Stimulated activated naive B cell treated with anti-CD40 and anti-IgM and Interleukin-4, amounts not matched to agents 10 μg/mL and 1 μg/mL and 100 μg/mL, for 72 hours (primary cell): ENCODE results near the gene ASTL.
"Not testable (repeated sequence)": the region's sequence is repeated elsewhere in the genome, so short reads cannot be mapped to it uniquely, and the experiment has no call there.

ENCODE experiments used
- ATAC-seq, 2 donors: fragments of 150-1000 bp; cut with Tn5 transposase; replicated peaks; 2 replicates each; pipeline ENCODE4 v1.10.0; 2021; ENCODE audit warnings: moderate library complexity in 1 of 2
- DNase-seq: peaks from one replicate; pipeline ENCODE4 v3.0.0; 2021
- H3K27ac Mint-ChIP-seq: one replicate; pipeline ENCODE4 v1.8.0; 2022; ENCODE audit warnings: mild to moderate bottlenecking, mixed read lengths
- H3K27me3 Mint-ChIP-seq, 2 donors: one replicate each; pipeline ENCODE4 v1.8.0; 2022; ENCODE audit warnings: mixed read lengths in 2 of 2
- H3K36me3 Mint-ChIP-seq, 2 donors: one replicate each; pipeline ENCODE4 v1.8.0; 2022; ENCODE audit warnings: mixed read lengths in 2 of 2, mild to moderate bottlenecking in 1 of 2
- H3K4me1 Mint-ChIP-seq, 2 donors: one replicate each; pipeline ENCODE4 v1.8.0; 2022; ENCODE audit warnings: mixed read lengths in 2 of 2, mild to moderate bottlenecking in 1 of 2
- H3K4me3 Mint-ChIP-seq, 2 donors: one replicate each; pipeline ENCODE4 v1.8.0; 2022; ENCODE audit warnings: mild to moderate bottlenecking in 2 of 2, mixed read lengths in 2 of 2, moderate library complexity in 1 of 2
- H3K9me3 Mint-ChIP-seq, 2 donors: one replicate each; pipeline ENCODE4 v1.8.0; 2022; ENCODE audit warnings: mixed read lengths in 2 of 2, mild to moderate bottlenecking in 1 of 2

Gene ASTL

GRCh38 chr2:96145848-96146152 lies 7.5 kb upstream of the ASTL start:
- Mint-ChIP-seq H3K36me3 (peaks cover 27 to 32% of the 10 kb centered on the region in 2 donors), H3K27me3 (no peaks in the 10 kb centered on the region), H3K4me1 (peaks cover 57 to 89% of the 10 kb centered on the region in 2 donors), H3K4me3 (peak overlapping the region; percentile 89 to 98), H3K9me3 (no peaks in the 10 kb centered on the region), H3K27ac (peak overlapping the region; percentile 94)
- no peak for DNase-seq
- no peak for ATAC-seq

- ATAC-seq (peak; percentile 61 to 68), DNase-seq (peak; percentile 96)
- peak within 1 kb of the TSS; percentile 97 to 98 for H3K4me3 Mint-ChIP-seq
- H3K36me3 Mint-ChIP-seq = peaks cover 27 to 32% of the 10 kb centered on the region in 2 donors
- H3K27me3 Mint-ChIP-seq = no peaks in the 10 kb centered on the region
- no peaks in the 10 kb centered on the region for H3K9me3 Mint-ChIP-seq
- peak within 1 kb of the TSS; percentile 96 for H3K27ac Mint-ChIP-seq
- peaks cover 55 to 84% of the 10 kb centered on the region in 2 donors for H3K4me1 Mint-ChIP-seq
Observed at GRCh38 chr2:96145036-96145847, 6.9 kb upstream of the ASTL start, which contains the start of gene DUSP2. Gene DUSP2 (minus strand): TSS chr2:96145440. CDS start chr2:96145354, 86 bp downstream.

DNA sequence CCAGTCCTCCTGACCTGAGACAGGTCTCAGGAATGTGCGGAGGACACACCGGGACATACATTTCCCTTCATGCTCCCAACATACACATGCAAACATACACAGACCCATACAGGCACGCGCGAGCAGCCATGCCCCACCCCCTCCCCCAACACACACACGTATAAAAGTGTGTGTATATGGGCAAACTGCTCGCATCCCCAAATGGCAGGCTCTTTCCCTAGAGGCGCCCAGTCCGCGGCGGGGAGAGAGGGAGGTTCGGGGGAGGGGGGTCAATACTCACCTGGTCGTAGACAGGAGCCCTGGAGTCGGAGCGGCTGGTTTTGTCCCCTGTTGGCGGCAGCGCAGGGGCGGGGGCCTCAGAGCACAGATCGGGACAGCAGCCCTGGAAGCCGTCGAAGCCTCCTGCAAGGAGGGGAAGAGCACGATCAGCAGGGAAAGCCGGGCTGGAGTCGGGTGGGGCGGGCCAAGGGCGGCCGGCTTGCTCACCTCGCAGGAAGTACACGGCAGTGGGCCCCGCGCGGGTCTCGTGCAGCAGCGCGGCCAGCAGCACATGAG lies 6.3 kb upstream of the ASTL start:
- no peaks in the 10 kb centered on the region for H3K9me3 Mint-ChIP-seq
- H3K27me3 Mint-ChIP-seq = no peaks in the 10 kb centered on the region
- peaks cover 27 to 32% of the 10 kb centered on the region in 2 donors for H3K36me3 Mint-ChIP-seq
- peak overlapping the region; percentile 96 for H3K27ac Mint-ChIP-seq
- no peak for DNase-seq
- peaks cover 55 to 86% of the 10 kb centered on the region in 2 donors for H3K4me1 Mint-ChIP-seq
- ATAC-seq = no peak
- peak overlapping the region; percentile 97 to 98 for H3K4me3 Mint-ChIP-seq

GRCh38 chr2:96143848-96144480 lies 5.7 kb upstream of the ASTL start:
- no peak for ATAC-seq
- Mint-ChIP-seq H3K36me3 (peaks cover 27 to 32% of the 10 kb centered on the region in 2 donors), H3K4me1 (peaks cover 57 to 87% of the 10 kb centered on the region in 2 donors), H3K4me3 (peak overlapping the region; percentile 97 to 98), H3K27me3 (no peaks in the 10 kb centered on the region), H3K9me3 (no peaks in the 10 kb centered on the region), H3K27ac (peak overlapping the region; percentile 96)
- no peak for DNase-seq

GRCh38 chr2:96143231-96143847 lies 5.0 kb upstream of the ASTL start:
- H3K4me3 Mint-ChIP-seq = peak overlapping the region; percentile 97 to 98
- H3K4me1 Mint-ChIP-seq = peaks cover 52 to 87% of the 10 kb centered on the region in 2 donors
- peak overlapping the region; percentile 96 for H3K27ac Mint-ChIP-seq
- no peak for DNase-seq
- no peaks in the 10 kb centered on the region for H3K9me3 Mint-ChIP-seq
- H3K36me3 Mint-ChIP-seq = peaks cover 27 to 32% of the 10 kb centered on the region in 2 donors
- no peak for ATAC-seq
- no peaks in the 10 kb centered on the region for H3K27me3 Mint-ChIP-seq

DNA sequence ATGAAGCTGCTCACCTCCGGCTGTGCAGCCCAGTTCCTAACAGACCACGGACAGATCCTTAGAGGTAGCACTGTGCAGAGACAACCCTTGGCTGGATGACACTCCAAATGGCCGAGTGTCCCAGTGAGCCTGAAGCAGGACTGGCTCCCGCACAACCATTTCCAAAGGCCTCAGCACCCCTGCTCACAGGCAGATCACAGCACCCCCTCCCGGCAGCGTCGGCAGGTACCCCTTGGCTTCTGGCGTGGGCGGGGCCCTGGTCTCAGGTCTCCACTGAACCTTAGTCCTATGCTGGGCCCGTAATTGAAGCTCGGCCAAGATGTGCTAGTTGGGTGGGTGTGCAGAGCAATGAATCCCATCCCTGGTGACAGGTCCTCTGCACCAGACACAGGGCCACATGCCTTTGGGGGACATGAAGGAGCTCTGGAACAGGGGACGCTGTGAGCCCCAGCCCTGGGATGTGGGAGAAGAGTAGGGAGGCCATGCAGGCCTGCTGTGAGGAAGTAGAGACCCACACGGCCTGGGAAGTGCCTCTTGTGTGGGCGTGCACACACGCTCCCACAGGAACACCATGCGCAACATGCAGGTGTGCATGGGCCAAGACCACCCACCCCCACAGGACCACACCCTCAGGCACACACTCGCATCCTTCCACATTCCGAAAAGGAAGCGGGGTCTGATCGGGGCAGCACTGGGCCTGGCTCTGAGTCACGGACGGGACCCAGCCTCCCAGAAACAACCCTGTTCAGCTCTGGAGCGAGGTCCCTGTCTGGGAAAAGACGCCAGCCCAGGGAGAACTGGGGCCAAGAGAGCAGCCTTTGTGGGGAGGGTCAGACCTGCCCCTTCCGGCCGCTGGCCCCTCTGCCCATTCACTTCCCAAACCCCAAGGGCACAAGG lies 4.2 kb upstream of the ASTL start:
- H3K4me3 Mint-ChIP-seq = peak overlapping the region; percentile 97 to 98
- H3K4me1 Mint-ChIP-seq = peaks cover 45 to 82% of the 10 kb centered on the region in 2 donors
- no peak for ATAC-seq
- no peaks in the 10 kb centered on the region for H3K27me3 Mint-ChIP-seq
- H3K27ac Mint-ChIP-seq = peak overlapping the region; percentile 96
- no peak for DNase-seq
- no peaks in the 10 kb centered on the region for H3K9me3 Mint-ChIP-seq
- H3K36me3 Mint-ChIP-seq = peaks cover 27 to 35% of the 10 kb centered on the region in 2 donors

GRCh38 chr2:96141624-96141967 lies 3.3 kb upstream of the ASTL start:
- ATAC-seq, H3K27me3 Mint-ChIP-seq, H3K9me3 Mint-ChIP-seq, DNase-seq: not testable (repeated sequence)
- H3K27ac Mint-ChIP-seq = peak overlapping the region; percentile 96
- H3K4me1 Mint-ChIP-seq = peaks cover 36 to 73% of the 10 kb centered on the region in 2 donors
- peaks cover 27 to 35% of the 10 kb centered on the region in 2 donors for H3K36me3 Mint-ChIP-seq
- peak overlapping the region in 1 of 2 donors; percentile 97 for H3K4me3 Mint-ChIP-seq

- Mint-ChIP-seq H3K9me3 (no peaks in the 10 kb centered on the region), H3K36me3 (peaks cover 27 to 35% of the 10 kb centered on the region in 2 donors), H3K4me3 (peak overlapping the region in 1 of 2 donors; percentile 32), H3K4me1 (peaks cover 33 to 68% of the 10 kb centered on the region in 2 donors), H3K27me3 (no peaks in the 10 kb centered on the region), H3K27ac (peak overlapping the region; percentile 79)
- no peak for DNase-seq
- ATAC-seq = no peak
Observed at GRCh38 chr2:96140941-96141623, 2.8 kb upstream of the ASTL start.

DNA sequence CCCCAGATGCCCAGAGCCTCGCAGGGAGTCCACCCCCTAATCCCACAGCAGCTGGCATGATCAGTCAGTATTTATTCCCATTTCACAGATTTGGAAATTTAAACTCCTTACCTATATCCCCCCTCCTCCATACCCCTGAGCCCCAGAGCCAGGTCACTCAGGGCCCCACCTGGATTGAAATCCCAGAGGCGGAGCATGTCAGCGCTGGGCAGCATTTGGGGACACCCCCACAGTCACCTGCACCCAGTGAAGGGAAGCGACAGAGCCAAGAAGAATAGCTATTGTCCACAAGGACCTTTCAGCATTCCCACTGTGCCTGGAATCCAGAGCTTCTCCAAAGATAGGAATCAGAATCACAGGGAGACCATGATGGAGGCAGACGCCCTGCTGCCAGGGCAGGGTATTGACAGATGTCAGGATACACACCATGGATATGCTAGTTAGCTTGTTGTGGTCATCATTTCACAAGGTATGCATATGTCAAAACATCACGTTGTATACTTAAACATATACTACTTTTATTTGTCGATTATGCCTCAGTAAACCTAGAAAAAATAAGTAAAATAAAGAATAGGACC lies 968 bp upstream of the ASTL start:
- Mint-ChIP-seq H3K4me3 (peak overlapping the region in 1 of 2 donors; percentile 39), H3K9me3 (no peaks in the 10 kb centered on the region), H3K27me3 (no peaks in the 10 kb centered on the region), H3K27ac (peak overlapping the region; percentile 42), H3K36me3 (peaks cover 22 to 33% of the 10 kb centered on the region in 2 donors), H3K4me1 (peaks cover 27 to 56% of the 10 kb centered on the region in 2 donors)
- no peak for DNase-seq
- ATAC-seq = no peak

DNA sequence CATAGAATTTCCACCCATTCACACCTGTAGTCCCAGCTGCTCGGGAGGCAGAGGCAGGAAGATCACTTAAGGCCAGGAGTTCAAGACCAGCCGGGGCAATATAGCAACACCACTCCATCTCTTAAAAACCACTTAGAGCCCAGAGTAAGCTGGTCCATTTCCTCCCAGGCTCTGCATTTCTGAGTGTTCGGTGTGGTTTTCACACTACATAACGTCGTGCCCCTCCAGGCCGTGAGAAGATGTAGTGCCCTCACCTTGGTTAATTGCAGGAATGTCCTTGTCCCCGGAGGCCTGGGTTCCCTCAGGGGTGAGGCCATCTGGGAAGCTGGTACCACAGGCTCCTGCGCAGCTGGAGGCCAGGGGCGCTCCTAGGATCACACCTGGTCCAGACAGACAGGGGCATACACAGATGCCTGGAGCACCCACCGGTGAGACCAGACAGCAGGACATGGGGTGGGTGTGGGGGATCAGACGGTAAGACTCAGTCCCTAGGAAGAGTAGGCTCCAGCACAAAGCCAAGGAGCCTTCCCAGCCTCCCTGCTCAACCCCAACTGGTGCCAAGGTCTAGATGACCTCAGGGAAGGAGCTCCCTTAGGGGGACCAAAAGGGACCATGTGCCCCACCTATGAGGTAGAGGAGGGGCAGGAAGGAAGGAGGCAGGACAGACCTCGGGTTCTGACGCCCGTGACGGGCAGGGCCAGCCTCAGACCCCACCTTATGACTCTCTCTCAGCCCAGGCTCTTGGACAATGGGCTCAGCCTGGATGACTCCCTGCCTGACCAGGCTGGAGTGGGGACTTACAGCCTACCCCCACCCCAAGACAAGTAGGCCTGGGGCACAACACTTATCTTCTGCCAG lies 752 bp downstream of the ASTL start:
- no peak for ATAC-seq
- peaks cover 21 to 39% of the 10 kb centered on the region in 2 donors for H3K4me1 Mint-ChIP-seq
- peaks cover 6 to 16% of the 10 kb centered on the region in 2 donors for H3K36me3 Mint-ChIP-seq
- H3K9me3 Mint-ChIP-seq = no peaks in the 10 kb centered on the region
- H3K27ac Mint-ChIP-seq = peak overlapping the region; percentile 42
- no peak for DNase-seq
- H3K4me3 Mint-ChIP-seq = peak overlapping the region in 1 of 2 donors; percentile 44
- H3K27me3 Mint-ChIP-seq = no peaks in the 10 kb centered on the region

DNA sequence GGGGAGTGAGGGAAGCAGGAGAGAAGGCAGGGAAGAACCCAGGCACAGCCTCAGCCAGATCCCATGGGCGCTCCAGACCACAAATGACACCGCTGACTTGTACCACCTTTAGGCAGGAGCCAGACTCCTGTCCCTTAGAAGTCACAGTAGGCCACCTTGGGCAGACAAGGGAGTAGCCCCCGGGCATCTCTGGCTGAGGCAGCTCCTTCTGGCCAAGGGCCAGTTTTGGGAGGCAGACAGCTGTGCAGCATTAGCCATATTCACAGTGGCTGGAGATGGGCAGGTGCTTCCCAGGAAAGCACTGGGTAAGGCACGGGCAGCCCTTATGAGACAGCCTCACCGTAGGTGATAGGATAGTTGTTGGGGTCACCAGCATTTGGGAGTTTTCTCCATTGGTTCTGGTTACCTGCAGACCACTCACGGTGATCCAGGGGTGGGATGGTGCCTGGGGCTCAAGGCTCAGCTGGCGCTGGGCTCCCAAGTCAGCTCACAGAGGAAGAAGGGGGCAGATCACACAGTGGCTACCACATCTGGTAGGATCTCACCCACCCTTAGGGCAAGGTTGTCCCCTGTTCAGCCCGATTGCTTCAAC lies 2.1 kb downstream of the ASTL start:
- H3K27me3 Mint-ChIP-seq = no peaks in the 10 kb centered on the region
- DNase-seq = no peak
- H3K4me1 Mint-ChIP-seq = peaks cover 14 to 26% of the 10 kb centered on the region in 2 donors
- H3K9me3 Mint-ChIP-seq = no peaks in the 10 kb centered on the region
- ATAC-seq = no peak
- H3K4me3 Mint-ChIP-seq = no peak overlapping the region
- H3K36me3 Mint-ChIP-seq = peaks cover 6 to 13% of the 10 kb centered on the region in 2 donors
- no peak overlapping the region for H3K27ac Mint-ChIP-seq

- Mint-ChIP-seq H3K4me1 (peaks cover 9 to 22% of the 10 kb centered on the region in 2 donors), H3K27ac (no peak overlapping the region), H3K9me3 (no peaks in the 10 kb centered on the region), H3K27me3 (no peaks in the 10 kb centered on the region), H3K4me3 (no peak overlapping the region), H3K36me3 (peaks cover 6 to 13% of the 10 kb centered on the region in 2 donors)
- no peak for ATAC-seq
- DNase-seq = no peak
Observed at GRCh38 chr2:96135621-96136020, 2.7 kb downstream of the ASTL start.
